GM21825 (cell line): Measurements from ENCODE around the gene SLC8A1.

Experiments
- ATAC-seq: cut with Tn5 transposase; IDR thresholded peaks from one replicate; pipeline ENCODE4 v1.9.1; 2021; ENCODE audit warnings: mild to moderate bottlenecking, moderate library complexity; ENCODE audit not compliant: unreplicated experiment

Gene SLC8A1

DNA sequence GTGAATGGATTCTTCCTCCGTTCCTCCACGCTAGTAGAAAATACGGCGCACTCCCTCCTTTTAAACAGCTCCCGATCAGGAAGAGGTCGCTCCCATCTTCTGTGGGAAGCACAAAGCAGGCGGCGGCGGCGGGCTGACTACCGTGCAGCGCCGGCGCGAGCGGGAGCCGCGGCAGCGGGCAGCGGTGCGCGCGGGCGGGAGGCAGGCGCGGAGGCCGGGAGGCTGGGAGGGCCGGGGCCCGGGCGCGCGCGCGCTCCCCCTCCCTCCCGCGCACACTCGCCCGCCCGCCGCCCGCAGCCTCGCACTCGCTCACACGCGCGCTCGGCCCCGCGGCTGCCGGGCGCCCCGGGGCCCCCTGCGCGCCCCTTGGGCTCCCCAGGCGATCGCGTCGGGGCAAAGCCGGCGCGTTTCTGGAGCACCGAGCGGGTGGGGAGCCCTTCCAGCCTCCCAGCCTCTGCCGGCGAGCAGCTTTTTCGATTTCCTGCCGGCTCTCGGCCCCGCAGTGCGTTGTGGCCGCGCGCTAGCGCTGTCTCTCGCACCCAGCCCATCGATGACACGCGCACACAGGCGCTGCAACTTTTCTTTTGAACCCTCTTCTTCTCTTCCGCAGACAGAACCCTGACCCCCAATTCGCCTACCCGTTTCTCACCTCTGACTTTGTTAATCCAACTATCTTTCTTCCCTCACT, at the start of gene SLC8A1:
Gene SLC8A1 (minus strand): TSS at position 173 of the 688 bp plus-strand sequence.
- ATAC-seq, result no peak

DNA sequence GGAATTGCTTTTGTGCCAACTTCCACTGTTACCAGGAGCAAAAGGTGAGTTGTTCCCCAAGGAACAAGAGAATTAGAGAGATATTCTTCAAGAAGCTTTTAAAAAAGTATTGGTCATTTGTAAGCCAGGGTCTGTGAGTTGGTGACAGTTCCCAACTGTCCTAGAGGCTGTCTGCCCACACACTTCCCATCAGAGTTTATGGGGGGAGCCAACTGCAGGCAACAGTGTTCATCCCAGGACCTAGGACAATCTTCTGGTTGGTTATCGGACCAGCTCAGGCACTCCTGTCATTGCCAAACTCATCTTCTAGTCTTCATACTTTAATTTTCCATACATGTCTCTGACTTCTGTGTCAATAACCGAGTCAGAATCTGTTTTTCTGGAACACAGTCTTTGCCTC, 47.5 kb upstream of the SLC8A1 start:
- ATAC-seq, result no peak

DNA sequence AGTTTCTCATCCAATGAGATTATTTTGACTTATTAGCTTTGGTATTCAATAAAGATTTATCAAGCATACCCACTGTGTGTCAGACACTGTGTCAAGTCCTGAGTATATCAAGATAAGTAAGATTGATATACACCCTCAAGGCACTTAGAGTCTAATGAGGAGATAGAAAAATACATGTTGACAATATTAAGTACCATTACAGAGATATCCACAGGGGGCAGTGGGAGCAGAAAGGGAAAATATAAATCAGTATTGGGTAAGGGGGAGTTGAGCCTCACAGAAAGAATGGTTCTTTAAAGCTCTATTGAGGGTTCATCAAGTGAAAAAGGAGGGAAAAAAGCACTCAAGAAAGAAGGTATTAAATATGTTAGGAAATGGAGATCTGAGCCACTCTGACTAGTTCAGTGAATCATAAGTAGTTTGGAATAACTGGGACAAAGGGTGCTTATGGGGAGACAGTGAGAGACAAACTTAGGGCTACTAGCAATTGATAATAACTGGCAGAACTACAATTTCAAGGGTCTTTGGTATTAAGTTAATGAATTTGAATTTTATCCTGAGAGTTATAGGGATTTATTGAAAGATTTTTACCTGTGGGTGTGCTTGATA, 45.5 kb upstream of the SLC8A1 start:
- no peak for ATAC-seq

DNA sequence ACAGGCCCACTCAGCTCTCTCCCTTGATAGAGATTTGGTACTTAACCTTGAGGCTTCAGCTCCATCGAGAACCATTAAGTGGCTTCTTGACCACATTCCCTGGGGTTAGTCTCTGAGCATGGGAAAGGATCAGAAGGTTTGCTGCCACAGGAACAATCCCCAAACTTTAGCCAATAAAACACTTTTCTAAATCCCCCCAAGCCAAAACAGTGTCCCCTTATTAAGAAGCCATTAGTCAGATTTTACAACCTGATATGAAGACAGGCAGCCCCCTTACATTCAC, 37.7 kb upstream of the SLC8A1 start:
- ATAC-seq, result no peak

DNA sequence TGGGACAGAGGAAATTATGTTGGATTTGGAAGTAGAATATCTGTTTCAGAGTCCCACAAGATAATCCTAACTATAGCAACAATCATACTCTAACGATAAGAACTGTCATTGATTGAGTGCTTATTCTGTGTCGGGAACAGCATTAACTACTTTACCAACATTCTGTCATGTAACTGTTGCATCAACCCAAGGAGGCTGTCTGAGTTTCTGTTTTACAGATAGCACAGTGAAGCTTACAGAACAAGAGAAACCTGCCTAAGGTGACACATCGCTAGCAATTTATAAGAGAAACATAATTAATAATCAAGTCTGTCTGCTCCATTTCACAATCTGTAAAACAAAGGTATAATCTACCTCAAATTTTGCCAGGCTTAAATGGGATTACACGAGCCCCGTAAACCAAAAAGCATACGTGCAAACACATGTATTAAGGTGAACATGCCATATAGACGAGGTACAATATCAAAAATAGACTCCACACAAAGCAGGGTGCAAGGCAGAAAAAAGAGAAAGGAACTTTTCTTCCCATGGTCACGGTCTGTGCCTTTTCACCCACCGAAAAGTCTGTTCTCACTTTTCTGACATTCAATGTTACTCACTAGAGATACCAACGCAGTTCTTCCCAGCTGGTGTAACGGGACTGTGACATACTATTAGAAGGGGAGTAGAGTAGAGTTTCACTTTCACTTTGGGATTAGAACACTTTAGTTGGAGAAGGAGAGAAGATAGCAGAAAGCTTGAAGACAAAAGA, 37.2 kb upstream of the SLC8A1 start:
- ATAC-seq, result no peak

DNA sequence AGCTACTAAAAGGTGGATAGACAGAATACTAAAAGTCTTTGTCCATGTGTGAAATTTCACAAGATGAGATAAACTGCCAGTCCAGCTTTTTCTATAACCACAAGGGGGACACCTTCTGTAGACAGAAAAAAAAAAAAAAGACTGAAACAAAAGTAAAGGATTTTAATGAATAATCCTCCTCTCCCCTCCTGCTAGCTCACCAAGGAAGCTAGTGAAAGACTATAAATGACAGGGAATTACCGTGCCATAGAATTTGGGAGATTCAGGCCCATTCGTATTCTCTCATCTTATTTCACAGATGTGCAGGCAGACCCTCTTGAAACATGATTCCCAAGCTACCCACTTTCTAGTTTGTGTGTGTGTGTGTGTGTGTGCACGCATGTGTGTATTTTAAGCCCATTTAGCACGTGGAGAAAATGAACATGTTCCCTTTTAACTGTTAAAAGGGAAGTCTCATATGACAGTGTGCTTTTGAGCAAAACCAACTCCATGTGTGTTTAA, 36.3 kb upstream of the SLC8A1 start:
- no peak for ATAC-seq

DNA sequence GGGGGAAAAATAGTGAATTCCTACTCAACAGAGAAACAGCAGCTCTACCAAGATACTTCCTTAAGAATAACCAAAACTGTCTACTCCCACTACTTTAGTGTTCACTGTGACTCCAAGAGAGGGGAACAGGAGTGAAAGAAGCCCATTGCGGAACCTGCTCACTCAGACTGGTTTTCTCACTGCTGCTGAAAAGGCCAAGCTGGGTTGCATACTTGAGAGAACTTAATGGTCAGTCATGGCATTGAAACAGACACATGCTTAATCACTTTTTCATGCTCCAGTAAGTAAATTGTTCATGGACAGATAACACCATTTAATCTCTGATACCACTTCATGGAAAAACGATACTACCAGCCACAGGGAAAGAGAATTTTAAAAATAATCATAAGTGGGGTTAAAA, 35.7 kb upstream of the SLC8A1 start:
- no peak for ATAC-seq

DNA sequence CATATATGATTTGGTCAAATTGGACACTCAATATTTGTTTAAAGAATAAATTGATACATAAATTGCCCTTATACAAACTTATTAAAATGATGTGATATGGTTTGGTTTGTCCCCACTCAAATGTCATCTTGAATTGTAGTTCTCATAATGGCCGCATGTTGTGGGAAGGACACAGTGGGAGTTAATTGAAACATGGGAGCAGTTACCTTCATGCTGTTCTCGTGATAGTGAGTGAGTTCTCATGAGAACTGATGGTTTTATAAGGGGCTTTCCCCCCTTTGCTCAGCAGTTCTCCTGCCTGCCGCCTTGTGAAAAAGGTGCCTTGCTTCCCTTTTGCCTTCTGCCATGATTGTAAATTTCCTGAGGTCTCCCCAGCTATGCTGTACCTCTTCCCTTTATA, 34.0 kb upstream of the SLC8A1 start:
- ATAC-seq, result no peak

DNA sequence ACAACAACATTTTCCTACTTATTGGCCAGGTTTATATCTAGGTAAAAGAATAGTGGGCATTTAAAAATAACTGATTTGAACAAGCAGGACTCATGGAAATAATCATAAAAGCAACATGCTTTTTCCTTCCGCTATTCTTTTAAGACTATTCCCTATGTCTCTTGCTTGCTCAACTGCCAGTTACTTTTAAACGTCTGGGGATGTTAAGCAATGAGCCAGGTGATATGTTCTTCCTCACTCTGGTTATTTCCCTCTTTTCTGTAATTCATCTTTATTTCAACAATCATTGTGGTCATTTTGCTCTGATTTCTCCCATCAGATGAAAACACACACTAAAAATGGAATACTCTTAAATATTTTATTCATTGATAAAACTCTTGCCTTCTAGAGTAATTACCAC, 33.4 kb upstream of the SLC8A1 start:
- ATAC-seq, result no peak

DNA sequence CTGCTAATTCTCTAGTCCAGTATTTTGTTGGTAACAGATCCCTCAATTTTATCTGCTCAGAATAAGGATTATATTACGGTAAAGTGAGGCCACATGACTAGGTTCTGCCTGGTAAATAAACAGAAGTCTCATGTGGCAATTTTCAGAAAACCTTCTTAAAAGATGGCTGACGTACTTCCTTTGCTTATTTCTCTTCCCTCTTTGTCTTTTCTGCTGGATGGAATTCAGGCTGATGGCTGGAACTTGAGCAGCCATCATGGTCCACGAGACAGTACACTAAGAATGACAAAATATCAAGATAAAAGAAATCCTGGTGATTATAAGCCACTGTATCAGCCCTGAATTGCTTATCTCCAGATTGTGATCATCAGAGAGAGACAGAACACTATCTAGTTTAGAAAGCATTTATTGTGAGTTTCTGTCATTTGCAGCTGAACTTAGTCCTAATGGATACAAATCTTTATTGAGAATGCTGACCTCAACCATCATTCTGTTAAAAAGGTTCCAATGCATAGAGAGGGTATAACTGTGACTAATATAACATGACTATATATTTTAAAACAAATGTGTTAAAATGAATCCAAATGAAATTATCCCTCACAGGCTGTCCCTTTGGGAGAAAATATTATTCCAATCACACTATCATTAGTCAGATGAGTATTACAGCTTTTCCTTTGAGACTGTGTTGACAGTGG, 31.8 kb upstream of the SLC8A1 start:
- no peak for ATAC-seq

DNA sequence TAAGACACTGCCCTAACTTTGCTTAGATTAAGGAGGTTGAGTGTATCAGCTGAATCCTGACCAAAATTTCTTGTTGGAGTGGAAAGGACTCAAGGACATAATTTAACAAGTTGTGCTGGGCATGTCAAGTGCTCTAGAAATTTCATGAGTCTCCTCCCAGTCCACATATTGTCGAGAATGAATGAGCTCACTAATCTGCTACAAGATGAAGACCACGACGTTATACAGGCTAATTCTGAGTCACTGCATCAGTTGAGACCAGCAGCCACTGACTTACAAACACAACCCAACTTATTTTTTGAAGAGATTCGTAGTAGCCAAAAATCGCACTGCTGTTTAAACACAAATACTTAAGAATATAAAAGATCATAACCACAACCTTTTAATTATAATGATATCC, 28.7 kb upstream of the SLC8A1 start:
- ATAC-seq, result no peak

DNA sequence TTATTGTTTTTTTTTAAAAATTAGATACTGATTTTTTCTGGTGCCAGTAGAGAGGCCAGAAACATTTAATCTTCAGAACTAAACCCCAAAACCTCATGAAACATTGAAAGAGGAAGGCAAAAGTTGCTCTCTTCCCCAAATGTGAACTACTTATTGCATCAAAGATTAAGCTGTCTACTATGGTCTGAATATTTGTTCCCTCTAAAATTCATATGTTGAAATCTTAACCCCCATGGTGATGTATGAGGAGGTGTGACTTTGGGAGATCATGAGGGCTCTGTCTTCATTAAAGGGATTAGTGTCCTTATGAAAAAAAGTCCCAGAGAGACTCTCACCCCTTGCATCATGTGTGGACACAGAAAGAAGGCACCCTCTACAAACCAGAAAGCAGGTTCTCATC, 28.2 kb upstream of the SLC8A1 start:
- no peak for ATAC-seq

DNA sequence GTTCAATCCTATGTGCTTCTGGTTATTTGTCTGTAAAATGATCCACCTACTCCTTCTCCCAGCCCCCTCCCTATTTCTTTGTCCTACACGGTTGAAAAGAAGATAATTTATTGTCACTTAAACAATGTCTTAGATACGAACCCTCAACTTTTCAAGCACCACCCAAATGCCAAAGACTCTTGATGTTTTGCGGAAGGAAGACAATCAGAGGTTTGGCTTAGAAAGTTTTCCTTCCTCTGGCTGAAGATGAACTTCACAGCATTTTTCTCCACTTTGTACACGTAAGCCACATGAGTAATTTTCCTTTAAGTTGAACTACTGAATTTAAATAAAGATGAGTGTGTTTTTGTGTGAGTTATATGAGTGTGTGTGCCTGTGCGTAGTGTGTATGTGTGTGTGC, 25.5 kb upstream of the SLC8A1 start:
- no peak for ATAC-seq

DNA sequence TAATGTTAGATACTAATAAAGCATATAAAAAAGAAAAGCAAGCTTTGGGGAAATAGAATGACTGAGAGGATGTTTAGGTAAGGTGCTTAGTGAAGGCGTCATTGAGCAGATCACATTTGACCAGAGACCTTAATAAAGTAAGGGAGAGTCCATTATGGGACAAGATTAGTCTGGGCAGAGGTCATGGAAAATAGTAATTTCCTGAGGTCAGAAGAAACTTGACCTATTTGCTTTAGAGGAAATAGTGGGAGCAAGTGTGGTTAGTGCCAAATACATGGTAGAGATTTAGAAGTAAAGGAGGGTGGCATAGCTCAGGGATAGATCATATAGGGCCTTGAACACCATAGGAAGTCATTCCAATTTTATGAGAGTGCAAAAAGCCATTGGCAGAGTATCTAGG, 24.5 kb upstream of the SLC8A1 start:
- ATAC-seq, result no peak

DNA sequence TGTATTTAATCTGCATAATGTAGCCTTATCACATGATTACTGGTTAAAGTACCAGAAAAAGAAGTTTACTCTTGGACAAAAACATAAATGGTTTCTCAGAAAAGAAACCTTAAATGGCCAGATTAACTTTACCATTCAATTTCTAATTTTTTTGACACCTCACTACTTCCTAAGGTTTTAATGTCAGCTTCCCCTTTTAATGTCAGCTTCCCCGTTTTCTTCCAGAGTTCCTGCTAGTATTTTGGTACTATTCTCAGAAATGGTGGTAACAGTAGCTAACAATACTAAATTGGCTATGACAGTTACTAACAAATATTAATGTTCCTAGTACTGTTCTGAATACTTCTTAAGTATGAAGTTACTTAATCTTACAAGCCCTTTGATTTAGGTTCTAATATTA, 22.4 kb upstream of the SLC8A1 start:
- no peak for ATAC-seq

DNA sequence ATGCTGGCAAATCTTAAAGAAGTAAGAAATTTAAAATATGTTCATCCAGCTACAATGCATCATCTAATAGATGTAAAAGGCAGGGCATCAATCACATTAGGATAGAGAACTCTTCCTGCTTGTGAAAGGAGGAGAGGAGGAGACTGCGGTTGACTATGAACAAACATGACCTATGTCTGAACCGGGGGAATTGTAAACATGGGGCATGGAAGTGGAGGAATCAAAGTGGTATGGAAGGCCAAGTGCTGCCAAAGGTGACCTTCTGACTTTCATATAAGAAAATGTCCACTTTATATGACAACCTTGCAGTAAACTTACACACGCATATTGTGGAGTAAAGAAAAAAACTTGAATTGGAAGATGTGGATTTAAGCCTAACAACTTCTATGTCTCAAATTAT, 20.0 kb upstream of the SLC8A1 start:
- ATAC-seq, result no peak

DNA sequence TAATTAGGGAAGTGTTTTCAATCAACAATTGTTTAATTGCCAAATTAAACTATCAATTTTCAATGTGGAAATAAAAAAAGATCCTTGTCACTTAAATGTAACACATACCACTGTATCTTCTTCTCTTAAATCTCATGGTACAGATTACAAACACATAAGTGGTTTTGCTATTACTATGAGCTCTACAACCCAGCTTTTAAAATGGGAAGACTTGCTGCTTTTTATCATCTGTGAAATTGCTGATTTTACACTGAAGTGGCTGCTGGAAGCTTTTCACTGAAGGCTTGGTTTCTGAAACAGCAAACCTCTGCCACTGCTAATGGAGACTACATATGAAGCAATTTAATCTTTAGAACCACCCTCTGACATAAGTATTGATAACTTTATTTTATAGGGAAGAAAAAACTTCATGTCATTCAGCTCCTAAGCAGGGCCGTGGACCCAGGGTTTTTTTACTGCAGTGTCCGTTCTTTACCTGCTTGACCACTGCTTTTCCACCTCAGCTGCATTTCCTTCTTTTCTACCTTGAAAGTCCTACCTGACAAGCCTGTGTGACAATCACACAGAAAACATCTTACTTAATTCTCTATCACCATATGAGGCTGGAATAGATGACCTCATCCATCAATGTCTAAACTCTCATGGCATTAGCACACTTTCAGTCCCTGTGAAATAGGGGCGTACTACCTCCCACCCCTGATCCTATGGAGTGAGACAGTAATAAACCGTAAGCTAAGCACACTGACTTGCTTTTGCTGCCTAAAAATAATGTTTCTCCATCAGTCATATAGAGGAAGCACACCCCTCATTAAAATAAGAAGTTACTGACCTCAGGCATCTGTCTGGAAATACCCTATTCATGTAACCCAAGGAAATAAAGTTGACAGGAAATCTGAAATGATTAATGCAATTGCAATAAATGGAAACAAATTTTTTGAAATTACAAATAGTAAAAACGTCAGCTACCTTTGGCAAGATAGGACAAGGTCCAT, 19.2 kb upstream of the SLC8A1 start:
- ATAC-seq, result no peak

DNA sequence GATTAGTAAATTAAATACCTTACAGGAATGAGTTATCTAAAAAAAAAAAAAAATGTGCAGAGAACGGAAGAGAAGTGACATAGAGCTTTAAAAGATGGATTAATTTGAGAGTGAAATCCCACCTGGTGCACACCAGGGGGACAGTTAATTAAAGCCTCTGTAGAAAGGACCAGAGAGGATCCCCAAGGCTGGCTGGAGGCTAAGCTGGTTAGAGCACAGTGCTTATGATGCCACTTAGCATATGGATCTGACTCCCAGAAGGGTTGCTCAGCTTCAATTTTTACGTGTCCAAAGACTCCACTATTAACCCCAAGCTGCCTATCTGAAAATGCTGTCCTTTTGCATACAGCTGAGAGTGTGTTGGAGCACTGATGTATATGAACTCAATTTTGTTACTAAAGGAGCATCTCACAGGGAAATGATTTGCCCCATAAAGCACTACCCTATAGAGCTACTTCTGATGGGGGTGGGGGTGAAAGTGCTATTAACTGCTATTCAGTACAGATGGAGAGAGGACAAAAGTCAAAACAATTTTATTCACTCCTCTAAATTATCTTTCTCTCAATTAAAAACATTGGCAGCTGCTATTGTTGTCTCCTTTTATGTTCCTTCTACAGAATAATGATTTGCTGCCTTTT, 15.2 kb upstream of the SLC8A1 start:
- no peak for ATAC-seq

DNA sequence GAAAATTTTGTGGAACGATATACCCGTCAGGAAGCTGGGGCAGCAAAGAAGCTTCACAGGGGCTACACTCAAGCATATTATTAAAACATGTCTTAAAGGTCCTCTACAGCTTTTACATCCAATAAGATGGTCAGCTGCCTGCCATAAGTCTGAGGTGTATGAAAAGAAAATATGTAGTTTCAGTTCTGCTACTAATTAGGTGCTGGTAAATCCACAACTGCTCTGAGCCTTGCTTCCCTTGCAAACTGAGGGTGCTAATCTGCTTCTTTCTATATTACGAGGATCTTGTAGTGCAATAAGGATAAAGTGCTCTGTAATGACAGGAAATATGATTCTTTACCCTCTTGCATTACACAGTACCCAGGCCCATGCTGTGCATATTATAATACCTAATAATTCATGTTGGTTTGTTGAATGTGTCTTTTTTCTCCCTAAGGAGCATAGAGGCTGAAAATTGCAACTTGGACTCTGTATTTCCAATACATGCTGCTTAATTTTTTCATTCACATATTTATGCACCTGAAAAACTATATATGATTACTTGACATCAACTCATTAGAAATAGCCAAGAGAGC, 14.5 kb upstream of the SLC8A1 start:
- no peak for ATAC-seq

DNA sequence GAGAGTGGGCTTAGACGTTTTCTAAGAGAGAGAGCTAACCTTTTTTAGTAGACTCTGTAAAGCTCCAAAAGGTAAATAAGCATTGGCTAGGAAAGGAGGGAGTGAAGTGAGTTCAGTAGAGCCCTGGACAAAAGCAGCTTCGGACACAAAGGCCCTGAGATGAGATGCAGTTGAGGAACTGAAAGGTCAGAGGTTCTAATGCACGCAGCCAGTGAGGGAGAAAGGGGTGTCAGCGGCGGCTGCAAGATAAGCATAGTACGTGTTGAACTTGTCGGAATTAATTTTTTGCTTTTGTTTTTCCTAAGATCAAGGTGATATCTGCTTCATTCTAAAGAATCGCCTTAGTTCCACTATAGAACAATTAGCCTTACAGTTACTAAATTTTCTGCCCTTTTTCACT, 11.2 kb upstream of the SLC8A1 start:
- no peak for ATAC-seq
